DMS114 treated with DMSO at 0.1 percent for 48 hours (cell line): Measurements from ENCODE around the gene ASB9.
"Not testable (repeated sequence)": the region's sequence is repeated elsewhere in the genome, so short reads cannot be mapped to it uniquely, and the experiment has no call there.

Experiments
- DNase-seq: peaks from one replicate; lab custom pipeline; 2025; ENCODE audit not compliant: unreplicated experiment; lab: John Stamatoyannopoulos, UW

ASB9 gene

DNA sequence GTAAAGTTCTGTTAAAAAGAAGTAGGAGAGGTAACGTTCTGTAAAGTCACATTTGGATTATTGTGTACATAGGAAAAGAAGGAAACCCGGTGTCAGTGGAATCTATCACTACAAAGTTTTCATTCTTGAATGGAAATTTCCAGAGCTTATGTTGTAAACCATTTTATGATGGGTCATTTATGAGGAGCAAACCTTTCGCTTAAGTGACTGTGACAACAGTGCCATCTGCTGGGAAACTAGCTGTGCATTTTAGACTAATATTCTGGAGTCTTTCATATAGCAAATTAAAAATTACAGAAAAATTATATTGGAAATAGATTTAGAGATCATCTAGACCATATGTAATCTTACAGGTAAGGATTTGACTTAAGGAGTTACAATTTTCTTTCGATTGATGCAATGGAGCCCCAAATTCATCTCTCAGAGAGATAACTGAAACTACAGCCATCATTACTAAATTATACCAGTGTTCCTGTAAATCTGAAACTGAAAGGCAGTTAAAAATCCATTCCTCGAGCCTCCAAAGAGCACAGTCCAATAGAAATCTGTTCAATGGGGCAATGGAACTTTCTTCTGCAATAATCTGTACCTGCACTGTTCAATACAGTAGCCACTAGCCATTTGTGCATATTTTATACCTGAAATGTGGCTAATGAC is 26.9 kb downstream of the ASB9 start:
- DNase-seq, result peak; percentile 26

DNA sequence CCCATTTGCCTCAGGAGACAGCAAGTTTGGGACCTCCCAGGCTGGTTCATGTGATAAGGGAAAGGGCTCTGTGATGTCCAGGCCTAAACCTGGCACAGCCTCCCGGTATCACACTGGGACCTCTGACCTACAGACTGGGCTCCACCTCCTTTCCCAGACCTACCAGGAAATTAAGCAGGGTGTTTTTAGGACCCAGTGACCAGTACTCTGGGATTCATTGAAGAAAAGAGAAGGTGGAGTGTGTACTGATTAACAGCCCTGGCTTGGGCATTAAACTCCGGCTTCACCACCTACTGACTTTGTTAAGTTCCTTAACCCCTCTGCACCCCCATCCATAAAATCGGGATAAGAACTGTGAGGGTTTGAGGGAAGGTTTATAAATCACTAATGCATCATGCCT is 28.6 kb downstream of the ASB9 start:
- DNase-seq, result no peak

- DNase-seq, result no peak
Measured at GRCh38 chrX:15240414-15240813, 29.5 kb downstream of the ASB9 start.

DNA sequence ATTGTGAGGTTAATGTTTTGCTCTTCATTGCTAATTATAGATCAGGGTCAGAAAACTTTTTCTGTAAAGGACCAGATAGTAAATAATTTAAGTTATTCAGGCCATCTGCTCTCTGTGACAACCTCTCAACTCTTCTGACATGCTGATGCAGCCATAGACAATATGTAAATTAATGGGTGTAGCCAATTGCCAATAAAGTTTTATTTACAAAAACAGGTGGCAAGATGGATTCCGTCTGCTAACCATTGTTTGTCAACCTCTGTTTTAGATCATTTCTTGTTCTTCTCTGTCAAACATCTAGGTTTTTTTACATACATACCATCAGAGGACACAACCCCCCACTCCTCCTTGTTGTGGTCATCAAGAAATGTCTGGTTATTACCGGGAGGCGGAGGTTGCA is 33.7 kb downstream of the ASB9 start:
- no peak for DNase-seq

DNA sequence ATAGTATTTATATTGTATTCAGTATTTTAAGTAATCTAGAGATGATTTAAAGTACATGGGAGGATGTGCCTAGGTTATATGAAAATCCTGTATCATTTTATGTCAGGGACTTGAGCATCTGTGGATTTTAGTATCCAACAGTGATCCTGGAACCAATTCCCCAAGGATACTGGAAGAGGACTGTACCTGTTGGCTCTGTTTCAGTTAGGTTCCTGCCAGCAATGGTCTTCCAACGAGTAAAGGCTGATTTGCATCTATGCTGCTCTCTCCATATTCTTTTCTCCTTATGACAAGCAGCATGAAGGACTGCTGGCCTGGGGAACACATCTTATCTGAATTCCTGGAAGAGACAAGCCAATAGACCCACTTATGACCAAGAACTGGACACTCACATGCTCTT is 34.9 kb downstream of the ASB9 start:
- no peak for DNase-seq

- no peak for DNase-seq
Measured at GRCh38 chrX:15233416-15234015, 36.4 kb downstream of the ASB9 start.

- no peak for DNase-seq
Measured at GRCh38 chrX:15224747-15225146, 45.1 kb downstream of the ASB9 start.

- DNase-seq, result no peak
Measured at GRCh38 chrX:15221321-15221720, 48.6 kb downstream of the ASB9 start.

DNA sequence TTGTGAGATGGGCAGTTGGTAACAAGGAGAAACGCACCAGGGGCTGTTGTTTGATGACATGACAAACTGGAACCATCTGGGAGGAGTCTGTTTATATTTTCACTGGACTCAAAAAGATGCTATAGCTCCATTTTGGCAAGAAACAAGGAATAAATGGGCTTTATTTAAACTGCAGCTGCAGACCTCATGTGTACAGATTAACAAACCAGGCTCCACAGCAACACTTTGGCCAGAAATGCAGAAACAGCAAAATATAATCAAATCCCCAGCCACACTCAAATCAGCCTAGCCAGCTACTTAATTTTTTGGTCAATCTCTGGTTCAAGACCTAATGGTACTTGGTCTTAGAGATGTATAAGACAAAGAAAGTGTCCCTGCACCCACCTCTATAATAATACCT is 52.7 kb downstream of the ASB9 start:
- DNase-seq, result no peak

GRCh38 chrX:15216280-15216679 is 53.6 kb downstream of the ASB9 start:
- DNase-seq, result no peak

GRCh38 chrX:15215366-15215765 is 54.5 kb downstream of the ASB9 start:
- no peak for DNase-seq

DNA sequence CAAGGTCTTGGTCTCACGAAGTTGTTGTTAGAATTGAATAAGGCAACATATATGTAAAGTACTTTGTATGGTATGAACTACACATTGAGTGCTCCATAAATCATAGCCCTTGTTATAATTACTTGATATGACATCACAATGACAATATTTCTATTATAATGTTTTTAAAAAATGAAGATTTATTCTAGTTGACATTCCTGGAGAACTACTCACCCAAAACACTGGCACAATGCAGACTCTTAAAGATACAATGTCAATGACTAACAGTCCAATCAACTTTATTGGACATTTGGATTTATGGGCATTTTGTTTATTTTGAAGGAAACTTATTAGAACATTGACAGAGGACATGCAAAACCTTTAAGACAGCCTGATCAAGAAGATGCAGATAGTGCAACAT is 55.3 kb downstream of the ASB9 start:
- DNase-seq, result no peak

DNA sequence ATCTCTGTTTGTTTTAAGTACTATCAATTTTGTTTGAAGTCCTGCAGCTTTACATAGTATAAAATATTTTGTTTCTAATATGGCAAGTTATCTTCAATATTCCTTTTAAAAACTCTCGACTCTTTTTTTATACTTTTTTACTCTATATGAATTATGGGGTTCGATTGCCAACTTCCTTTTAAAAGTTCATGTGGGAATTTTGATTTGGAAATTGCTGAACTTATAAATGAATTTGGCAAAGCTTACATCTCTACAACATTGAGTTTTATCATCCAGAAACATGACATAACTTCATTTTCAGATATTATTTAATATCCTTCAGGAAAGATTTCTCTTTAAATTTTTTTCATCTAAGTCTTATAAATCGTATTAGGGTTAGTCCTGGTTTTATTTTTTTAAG is 60.8 kb downstream of the ASB9 start:
- DNase-seq, result no peak

DNA sequence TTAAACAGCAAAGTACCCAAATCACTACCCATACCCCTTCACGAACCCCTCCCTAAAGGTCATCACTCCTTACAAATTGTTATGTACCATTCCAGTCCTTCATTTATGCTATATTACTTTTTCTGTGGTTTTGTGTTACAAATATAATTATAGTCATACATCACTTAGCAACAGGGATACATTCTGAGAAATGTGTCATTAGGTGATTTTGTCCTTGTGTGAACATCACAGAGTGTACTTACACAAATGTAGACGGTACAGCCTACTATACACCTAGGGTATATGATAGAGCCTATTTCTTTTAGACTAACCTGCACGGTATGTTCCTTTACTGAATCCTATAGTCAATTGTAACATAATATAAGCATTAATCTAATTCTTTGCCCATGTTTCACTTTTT is 61.9 kb downstream of the ASB9 start:
- DNase-seq, result no peak

GRCh38 chrX:15207384-15207783 is 62.5 kb downstream of the ASB9 start:
- DNase-seq, result no peak

- DNase-seq, result no peak
Measured at GRCh38 chrX:15206306-15206705, 63.6 kb downstream of the ASB9 start.

GRCh38 chrX:15204130-15204751 is 65.6 kb downstream of the ASB9 start:
- DNase-seq, result no peak

DNA sequence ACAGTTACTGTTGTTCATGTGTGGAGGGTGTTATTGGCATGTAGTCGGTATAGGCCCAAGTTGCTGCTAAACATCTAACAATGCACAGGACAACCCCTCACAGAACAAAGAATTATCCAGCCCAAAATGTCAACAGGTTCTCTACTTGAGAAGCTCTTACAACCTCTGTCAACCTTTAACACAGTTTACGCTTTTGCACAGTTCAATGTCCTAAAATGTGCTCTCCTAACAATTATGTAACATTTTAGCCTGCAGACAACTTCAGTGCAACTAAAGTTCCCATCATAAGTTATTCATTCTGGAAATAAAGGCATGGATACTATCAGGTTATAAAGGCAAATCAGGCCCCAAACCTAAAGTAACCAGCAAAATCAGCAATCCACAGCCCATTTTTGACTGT is 66.2 kb downstream of the ASB9 start:
- DNase-seq, result no peak

DNA sequence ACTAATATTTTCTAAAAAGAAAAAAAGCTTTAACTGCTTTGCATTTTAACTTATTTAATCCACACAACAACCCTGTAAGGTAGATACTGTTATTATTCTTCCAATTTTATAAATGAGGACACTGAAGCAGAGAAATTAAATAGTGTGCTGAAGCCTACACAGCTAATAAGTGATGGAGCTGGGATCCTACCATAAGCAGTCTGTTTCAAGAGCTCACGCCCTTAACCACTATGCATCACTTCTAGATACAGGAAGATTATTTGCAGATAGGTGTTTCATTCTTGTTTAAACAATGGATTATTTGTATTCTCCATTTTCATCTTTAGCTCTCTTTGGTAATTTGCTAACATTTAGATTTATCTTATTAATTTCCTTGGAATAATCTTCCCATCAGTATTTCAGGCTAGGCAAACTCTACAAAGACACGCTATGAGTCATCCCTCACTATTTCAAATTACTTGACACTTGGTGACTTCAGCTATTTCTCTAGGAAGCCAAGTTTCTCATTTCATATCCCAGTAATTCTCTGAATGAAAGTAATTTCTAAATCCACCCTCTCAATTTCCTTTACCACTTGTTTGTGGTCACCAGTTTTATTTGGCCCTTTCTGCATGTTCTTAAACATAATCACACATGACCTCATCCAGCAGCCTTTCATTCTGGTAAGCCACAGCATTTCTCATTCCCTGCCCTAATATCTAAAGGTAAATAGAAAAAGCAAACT is 67.3 kb downstream of the ASB9 start:
- no peak for DNase-seq

DNA sequence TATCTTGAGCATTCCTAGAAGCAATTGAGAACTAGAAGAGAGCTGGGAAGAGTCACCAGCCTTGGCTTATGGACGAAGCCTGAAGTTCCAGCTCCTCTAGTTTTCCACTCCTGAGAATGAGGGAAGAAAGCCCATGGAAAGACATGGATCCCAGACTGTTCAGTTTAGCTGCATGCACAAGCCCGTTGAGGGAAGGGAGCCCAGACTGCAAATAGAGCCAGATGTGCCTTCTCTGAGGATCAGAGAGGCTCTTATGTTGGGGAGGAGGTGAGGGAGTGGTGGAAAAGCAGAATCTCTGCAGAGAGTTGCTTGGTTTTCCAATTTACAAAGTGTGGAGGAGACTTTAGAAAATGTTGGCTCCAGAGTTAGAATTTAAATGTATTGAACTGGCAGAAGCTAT is 69.0 kb downstream of the ASB9 start:
- DNase-seq, result no peak

DNA sequence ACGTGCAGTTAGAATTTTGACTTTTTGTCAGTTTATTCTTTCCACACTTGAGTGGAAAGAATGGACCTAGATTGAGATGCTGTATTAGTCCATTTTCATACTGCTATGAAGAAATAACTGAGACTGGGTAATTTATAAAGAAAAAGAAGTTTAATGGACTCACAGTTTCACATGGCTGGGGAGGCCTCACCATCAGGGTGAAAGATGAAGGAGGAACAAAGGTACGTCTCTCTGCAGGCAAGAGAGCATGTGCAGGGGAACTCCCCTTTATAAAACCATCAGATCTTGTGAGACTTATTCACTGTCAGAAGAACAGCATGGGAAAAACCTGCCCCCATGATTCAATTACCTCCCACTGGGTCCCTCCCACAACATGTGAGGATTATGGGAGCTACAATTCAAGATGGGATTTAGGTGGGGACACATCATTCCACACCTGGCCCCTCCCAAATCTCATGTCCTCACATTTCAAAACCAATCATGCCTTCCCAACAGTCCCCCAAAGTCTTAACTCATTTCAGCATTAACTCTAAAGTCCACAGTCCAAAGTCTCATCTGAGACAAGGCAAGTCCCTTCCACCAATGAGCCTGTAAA is 71.2 kb downstream of the ASB9 start:
- not testable (repeated sequence) for DNase-seq

DNA sequence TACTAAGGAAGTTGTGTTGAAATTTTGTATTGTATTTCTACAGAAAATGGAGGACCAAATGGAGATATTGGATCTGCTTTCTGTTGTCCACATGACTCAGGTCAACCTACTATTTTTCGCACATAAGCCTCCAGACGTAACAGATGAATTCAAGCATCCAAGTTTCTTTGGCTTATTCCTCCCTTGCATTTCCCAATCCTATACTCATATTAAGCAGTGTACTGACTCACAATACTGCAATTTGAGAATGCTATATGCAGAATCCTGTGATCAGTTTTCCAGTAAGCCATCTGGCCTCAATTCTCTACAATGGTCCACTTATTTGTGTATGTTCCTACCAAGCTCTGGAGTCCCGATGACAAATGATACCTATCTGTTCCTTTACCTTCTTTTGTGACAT is 75.7 kb downstream of the ASB9 start:
- no peak for DNase-seq
